H1 (cell line): Measurements from ENCODE around the gene FEM1C. TPM values are rescaled to one million over a fixed set of nuclear protein-coding genes. Genes with fewer than 3 reads are reported as not detected.
A peak's percentile ranks its signal among the peaks of the same experiment; 100 is the strongest.

ENCODE experiments used
- CHD7 ChIP-seq: fragments of 300-600 bp; sonication (generic); IDR thresholded peaks from 2 replicates; pipeline ENCODE4 v1.7.1; 2012; ENCODE audit warnings: low read length, moderate library complexity, mild to moderate bottlenecking, inconsistent platforms; ENCODE audit not compliant: insufficient replicate concordance
- CTCF ChIP-seq, 3 experiments: IDR thresholded peaks; 1 replicate in 2 of 3; 2 replicates in 1 of 3; pipeline versions ENCODE4 v1.5.1 to v1.6.1; 2011; ENCODE audit warnings: low read length in 3 of 3, mild to moderate bottlenecking in 3 of 3, inconsistent platforms in 2 of 3, low read depth in 1 of 3, moderate library complexity in 1 of 3; ENCODE audit not compliant: insufficient read depth in 1 of 3; ENCODE audit errors: control extremely low read depth in 1 of 3
- EP300 ChIP-seq, 2 experiments: IDR thresholded peaks; 1 replicate in 1 of 2; 2 replicates in 1 of 2; pipeline ENCODE4 v1.6.1; 2011 to 2012; ENCODE audit warnings: low read depth in 2 of 2, low read length in 2 of 2, mild to moderate bottlenecking in 2 of 2, borderline replicate concordance in 1 of 2, inconsistent platforms in 1 of 2, moderate library complexity in 1 of 2
- polyA plus RNA-seq, 7 experiments: library from polyadenylated mRNA; depleted of rRNA in 3 of 7; stranded (reverse) in 5 of 7; unstranded in 2 of 7; fragments of >200 nt in 5 of 7; fragments of 200-250 nt in 2 of 7; gene quantifications; 1 replicate in 5 of 7; 2 replicates in 1 of 7; 4 replicates in 1 of 7; pipeline versions ENCODE4 v1.2.1 to v1.2.3, GENCODE V29; 2011 to 2013; ENCODE audit warnings: missing spikeins in 2 of 7, mixed read lengths in 2 of 7
- total RNA-seq: library from RNA; stranded (reverse); fragmentation: NEBNext Ultra II Directional; extraction: Animal tissue kit (Norgen Biotek cat#: 25700); gene quantifications from 2 replicates; pipeline ENCODE4 v1.2.1, GENCODE V29; 2021

Gene FEM1C
- total and polyA plus RNA-seq, 2 of the 8 experiments (the other 6 are each of a cell fraction or from before 2014, with no cell fraction given), result 4.4 to 17.7 TPM

- TF ChIP-seq EP300 (IDR thresholded peaks at IDR 0.05; ENCODE audit: borderline replicate concordance in 1 of 2, low read depth in 2 of 2, low read length in 2 of 2) (peak in 1 of 2 experiments; percentile 43; a peak in 1 of 3 replicates), CHD7 (no peak), CTCF (IDR thresholded peaks at IDR 0.05; ENCODE audit: control extremely low read depth in 1 of 3, insufficient read depth in 1 of 3, low read depth in 1 of 3, low read length in 3 of 3) (peak in 2 of 3 experiments; percentile 70 to 72; a peak in 3 of 4 replicates)
- TF ChIP-seq, all 59 proteins: peak for 9
These were observed 4.6 kb upstream of the FEM1C start (continued) for GRCh38 chr5:115549154-115549553.
